HG03159 (cell line): ENCODE measurements around the gene HP1BP3.
A peak's percentile ranks its signal among the peaks of the same experiment; 100 is the strongest.

Experiments
- ATAC-seq: cut with Tn5 transposase; IDR thresholded peaks from one replicate; pipeline ENCODE4 v1.9.1; 2021; ENCODE audit warnings: mild to moderate bottlenecking, moderate library complexity; ENCODE audit not compliant: unreplicated experiment

HP1BP3 gene

DNA sequence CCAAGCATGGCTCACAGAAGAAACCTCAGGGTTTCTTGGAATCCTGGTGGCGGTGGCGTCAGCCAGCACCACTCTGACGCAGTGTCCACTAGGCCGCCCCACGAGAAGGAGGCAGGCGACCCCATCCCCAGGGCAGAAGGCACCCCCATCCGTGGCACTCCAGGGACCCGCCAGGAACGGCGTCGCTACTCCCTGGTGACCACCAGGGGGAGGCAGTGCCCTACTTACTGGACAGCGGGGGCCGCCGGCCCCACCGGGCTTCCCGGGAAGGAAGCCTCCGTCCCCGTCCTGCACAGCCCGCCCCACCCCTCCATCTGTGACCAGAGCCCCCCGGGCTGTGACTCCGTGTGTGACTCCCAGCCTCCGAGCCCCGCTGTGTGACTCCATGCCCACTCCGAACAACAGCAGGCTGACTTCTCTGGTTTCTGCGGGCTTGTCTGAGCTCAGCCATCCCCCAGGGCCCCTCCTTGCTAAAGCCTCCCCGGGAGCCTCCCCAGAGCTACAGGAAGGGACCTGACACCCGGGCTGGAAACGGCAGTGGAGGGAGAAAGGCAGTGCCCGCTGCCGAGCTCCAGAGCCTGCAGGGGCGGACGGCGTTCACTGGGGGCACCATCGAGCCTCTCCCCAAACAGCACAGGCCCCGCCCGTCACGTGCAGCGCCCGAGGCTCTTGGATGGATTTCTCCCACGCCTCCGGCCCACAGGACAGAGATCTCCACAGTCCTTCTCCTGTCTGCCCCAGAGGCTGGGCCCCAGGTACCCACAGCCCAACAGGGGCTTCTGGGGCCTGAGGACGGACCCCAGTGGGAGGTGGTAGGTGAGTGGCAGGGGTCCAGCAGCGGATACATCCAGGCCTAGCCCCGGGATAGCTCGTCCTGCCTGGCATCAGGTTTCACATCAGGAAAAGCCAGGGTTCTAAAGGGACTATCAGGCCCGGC, 90.4 kb downstream of the HP1BP3 start:
- peak; percentile 73 for ATAC-seq

DNA sequence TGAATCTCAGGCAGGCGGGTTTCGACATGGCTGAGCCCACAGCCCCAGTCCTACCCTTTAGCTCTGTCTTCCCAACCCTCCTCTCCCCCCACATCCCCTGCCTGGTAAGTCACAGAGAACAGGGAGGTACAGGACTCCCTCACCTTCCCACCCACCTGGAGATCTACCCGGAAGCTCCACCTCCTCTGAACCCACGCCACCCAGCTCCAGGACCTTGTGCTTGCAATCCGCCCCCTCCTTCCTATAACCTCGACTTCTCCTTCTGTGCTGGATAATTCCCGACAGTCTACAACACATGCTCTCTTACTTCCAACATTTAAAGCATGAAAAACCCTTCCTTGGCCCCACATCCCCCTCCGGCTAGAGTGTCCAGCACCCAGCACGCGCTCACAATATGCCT, 91.6 kb downstream of the HP1BP3 start:
- no peak for ATAC-seq

DNA sequence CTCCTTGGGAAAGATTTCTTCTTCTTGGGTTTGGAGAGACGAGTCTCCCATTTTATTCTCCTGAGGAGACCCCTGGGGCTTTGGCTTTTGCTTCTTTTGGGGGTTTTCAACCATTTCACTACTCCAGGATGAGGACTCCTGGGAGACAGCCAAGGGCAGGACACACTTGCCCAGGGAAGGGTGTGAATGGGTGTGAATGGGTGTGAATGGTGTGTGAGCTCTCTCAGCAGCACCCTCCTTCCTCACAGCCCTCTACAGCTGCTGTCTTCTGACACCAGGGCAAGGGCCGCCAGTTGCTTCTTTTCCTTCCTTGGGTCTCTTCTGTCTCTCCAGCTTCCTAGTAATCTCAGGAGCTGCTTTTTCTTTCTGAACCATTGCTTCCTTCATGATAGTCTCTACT, 93.5 kb downstream of the HP1BP3 start:
- ATAC-seq, result no peak
